ENCODE measurements around the gene ACCS.

The ACCS gene, protein sequence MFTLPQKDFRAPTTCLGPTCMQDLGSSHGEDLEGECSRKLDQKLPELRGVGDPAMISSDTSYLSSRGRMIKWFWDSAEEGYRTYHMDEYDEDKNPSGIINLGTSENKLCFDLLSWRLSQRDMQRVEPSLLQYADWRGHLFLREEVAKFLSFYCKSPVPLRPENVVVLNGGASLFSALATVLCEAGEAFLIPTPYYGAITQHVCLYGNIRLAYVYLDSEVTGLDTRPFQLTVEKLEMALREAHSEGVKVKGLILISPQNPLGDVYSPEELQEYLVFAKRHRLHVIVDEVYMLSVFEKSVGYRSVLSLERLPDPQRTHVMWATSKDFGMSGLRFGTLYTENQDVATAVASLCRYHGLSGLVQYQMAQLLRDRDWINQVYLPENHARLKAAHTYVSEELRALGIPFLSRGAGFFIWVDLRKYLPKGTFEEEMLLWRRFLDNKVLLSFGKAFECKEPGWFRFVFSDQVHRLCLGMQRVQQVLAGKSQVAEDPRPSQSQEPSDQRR

GRCh38 chr11:44065841-44066731 lies at the start of gene ACCS:
ACCS (plus strand) TSS chr11:44066270; CDS start chr11:44067628, 1,358 bp downstream.
- DNase-seq (ENCODE audit: low spot score) = peak; percentile 93

DNA sequence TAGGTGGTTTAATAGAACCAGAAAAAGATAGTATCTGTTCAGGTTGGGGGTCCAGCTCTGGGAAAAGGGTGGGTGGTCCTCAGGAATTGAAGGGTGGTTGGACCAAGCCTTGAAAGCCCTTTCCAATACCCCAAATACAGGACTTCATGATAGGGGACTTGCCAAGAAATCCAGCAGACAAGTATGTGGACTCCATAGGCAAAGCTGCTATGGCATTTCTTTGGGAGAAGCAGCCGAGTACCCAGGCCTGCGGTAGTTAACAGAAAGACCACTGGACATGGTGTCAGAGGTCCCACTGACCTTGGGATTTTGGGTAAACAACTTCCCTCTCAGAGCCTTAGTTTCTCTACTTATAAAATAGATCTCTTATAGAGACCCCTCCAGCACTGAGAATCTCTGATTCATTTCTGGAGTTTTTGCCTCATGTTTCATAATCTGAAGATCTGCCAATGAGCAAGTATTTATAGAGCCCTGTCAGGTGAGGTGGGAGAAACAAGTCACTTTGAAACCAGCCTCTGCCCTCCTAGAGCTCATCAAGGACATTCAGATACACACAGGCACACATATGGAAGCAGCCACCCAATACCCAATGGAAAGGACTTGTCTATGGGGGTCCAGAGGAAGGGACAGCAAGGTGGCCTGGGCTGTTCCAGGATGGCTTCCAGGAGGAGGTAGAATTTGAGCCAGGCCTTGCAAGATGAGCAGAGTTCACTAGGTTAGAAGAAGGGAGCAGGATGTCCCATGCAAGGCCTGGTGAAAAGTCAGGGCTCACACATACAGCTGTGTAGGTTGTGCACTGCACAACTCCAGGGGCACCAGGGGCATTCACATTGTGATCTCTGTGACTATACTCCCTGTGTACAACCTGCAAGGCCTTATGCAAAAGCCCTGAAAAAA lies 49.3 kb upstream of the ACCS start:
- DNase-seq (ENCODE audit: low spot score) = peak; percentile 34

DNA sequence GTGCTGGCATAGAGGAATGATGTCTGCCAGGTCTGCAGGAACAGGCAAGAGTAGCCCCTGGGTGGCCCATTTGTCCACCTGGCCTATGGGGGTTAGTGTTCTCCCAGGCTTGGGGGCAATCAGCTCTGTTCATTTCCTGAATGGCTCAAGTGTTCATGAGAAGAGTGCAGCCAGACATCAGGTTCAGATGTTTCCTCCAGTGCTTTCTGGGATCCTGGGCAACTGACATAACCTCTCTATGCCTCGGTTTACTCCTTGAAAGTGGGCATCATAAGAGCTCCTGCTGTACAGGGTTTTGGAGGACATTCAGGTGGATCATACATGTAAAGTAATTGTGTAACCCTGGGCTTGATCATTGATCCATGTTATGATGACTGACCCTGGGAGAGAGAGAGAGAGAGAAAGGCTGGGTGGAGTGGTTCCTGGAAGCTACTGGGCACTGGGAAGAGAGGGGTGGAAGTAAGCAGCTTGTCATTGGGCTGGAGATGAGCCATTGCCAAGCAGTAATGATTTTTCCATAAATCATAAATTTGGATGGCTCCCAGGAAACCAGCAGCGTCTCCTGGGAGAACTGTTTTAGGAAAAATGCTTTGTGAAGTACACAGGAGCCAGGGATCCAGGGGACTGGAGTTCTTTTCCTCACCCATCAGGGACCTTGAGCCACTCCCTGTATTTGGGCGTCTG lies 48.5 kb upstream of the ACCS start:
- peak; percentile 21 for DNase-seq (ENCODE audit: low spot score)

DNA sequence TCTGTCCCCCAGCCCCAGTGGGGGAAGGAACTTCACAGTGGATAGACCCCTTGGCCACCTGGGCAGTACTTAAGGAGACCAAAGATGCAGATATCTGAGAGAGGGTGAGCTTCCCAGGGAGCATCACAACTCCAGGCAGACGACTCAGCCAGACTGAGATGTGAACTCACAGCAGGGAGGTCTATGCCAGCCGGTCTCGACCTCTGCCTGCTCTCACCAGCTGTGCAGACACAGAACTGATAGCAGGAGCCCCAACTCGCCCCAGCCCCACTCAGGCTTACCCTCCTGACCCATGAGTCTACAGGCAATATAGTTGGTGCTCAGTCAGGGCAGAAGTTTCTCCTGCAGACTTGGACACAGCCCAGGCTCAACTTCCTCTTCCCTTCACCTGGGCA lies 47.9 kb upstream of the ACCS start:
- DNase-seq (ENCODE audit: low spot score) = peak; percentile 40

DNA sequence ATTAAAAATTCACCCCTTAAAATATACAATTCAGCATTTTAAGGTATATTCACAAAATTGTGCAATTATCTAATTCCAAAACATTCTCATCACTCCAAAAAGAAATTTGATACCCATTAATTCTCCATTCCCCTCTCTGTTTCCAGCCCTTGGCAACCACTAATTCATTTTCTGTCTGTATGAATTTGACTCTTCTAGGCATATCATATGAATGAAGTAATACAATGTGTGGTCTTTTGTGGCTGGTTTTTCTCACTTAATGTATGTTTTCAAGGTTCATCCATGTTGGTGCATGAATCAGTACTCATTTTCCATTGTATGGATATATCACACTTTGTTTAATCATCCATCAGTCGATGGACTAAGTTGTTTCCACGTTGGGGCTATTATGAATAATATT lies 47.2 kb upstream of the ACCS start:
- no peak for DNase-seq (ENCODE audit: low spot score)

DNA sequence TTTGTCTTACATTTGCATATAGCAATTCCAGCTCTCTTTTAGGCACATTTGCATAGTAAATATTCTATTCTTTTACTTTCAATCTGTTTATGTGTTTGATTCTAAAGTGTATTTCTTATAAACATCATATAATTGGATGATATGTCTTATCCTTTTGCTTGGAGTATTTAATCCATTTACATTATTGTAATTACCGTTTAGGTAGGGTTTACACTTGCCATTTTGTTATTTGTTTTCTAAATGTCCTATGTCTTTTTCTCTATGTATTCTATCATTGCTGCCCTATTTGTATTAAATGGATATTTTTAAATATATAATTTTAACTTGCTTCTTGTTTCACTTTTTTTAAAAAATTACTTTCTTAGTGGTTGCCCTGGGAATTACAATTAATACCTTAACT lies 41.1 kb upstream of the ACCS start:
- no peak for DNase-seq (ENCODE audit: low spot score)

DNA sequence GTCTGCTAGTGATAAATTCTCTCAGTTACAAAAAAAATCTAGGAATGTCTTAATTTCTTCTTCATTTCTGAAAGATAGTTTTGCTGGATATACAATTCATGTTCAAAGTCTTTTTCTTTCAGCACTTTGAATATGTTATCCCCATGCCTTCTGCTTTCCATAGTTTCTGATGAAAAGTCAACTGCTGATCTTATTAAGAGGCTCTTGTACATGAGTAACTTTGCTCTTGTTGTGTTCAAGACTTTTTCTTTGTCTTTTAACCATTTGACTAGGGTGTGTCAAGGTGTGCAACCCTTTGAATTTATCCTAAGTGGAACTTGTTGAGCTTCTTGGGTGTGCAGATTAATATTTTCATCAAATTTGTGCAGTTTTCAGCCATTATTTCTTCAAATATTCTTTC lies 40.3 kb upstream of the ACCS start:
- DNase-seq (ENCODE audit: low spot score) = no peak

DNA sequence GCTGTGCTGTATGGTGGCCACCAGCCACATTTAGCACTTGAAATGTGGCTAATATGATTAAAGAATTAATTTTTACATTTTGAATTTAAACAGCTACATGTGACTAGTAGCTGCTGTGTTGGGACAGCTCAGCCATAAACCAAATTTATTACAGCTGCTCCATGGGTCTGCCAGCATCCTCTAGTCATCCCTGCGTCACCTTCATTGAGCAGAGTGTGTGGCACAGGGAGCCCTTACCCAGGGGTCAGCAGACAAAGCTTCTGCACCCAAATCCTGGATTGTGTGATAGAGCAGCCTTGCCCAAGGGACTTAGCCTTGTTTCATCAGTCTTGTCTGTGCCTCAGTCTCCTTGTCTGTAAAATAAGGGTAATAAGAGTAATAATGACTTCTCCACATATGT lies 37.7 kb upstream of the ACCS start:
- DNase-seq (ENCODE audit: low spot score) = no peak

- DNase-seq (ENCODE audit: low spot score) = no peak
Observed at GRCh38 chr11:44028816-44029506, 37.1 kb upstream of the ACCS start.

- DNase-seq (ENCODE audit: low spot score) = no peak
Observed at GRCh38 chr11:44029507-44029845, 36.6 kb upstream of the ACCS start.

DNA sequence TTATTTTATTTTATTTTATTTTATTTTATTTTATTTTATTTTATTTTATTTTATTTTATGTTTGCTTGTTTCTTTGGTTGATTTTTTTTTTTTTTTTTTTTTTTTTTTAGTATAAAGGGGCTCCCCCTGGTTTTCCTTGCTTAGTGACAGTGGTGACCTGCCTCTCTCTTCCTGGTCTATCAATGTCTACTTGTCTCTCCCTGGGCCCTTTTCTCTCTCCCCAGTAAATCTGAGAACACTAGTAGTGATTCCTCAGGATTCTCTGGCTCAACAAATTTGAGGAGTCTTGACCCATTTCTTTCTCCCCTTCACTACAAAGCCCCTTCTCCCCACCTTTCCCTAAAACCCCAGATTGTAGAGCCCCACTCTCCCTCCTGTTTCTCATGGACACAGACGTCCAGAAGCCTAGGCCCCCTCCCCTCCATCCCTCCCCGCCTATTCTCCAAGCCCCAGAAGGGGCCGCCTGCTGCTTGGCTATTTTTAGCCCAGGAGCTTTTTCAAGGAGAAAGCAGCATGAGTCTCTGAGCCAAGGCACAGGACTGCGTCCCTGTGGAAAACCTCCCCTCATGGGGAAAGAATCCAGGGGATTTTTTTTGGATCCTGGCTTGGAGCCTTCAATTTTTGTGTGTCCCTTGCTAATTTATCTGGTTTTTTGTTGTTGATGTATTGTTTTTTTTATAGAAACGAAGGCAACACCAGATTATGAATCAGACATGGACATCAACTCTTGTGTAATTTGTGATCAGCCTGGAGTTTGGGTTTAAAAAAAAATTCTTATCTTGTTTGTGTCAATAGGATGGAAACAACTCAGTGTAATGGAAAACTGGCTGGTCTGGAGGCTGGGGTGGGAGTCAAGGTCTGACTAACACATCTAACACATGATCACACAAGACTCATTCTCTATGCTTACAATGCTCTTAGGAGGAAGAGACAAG lies 35.8 kb upstream of the ACCS start:
- DNase-seq (ENCODE audit: low spot score) = peak; percentile 60

- no peak for DNase-seq (ENCODE audit: low spot score)
Observed at GRCh38 chr11:44030996-44031395, 35.1 kb upstream of the ACCS start.

DNA sequence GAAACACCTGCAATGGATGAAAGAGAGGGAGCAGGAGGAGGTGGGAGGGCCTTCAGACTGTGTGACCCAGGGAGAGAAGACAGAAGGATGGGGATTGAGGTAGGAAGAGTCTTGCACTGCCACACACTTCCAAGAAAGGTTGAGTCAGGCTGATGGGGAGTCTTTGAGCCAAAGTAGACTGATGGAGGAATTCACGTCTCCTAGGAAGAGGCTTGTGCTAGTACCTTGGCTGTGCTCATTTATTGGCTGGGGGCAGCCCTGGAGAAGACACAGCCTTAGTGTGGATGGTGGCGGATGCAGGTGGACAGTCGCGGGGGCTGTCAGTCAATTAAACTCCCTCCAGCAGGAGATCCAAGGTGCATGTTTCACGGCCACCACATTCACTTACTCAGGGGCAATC lies 34.5 kb upstream of the ACCS start:
- no peak for DNase-seq (ENCODE audit: low spot score)

GRCh38 chr11:44032299-44033085 lies 33.6 kb upstream of the ACCS start:
- no peak for DNase-seq (ENCODE audit: low spot score)

GRCh38 chr11:44033411-44033850 lies 32.6 kb upstream of the ACCS start:
- DNase-seq (ENCODE audit: low spot score) = no peak

GRCh38 chr11:44033856-44034255 lies 32.2 kb upstream of the ACCS start:
- DNase-seq (ENCODE audit: low spot score) = no peak

DNA sequence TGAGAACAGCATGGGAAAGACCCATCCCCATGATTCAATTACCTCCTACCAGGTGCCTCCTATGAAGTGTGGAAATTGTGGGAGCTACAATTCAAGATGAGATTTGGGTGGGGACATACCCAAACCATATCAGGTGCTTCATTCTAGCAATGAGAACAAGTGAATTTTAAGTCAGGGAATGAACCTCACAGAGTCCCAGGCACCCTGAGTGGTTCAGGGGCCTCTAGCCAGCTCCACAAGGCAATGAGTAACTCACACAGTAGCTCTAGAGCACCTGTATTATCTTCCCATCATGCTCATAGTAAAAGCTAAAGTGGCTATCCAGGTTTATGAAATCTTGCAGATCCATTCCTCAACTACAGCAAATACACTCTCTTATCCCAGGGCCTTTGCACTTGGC lies 31.4 kb upstream of the ACCS start:
- DNase-seq (ENCODE audit: low spot score) = no peak

GRCh38 chr11:44036811-44037657 lies 29.0 kb upstream of the ACCS start:
- DNase-seq (ENCODE audit: low spot score) = peak; percentile 87
